DOHH2 (cell line): ENCODE results near the gene MPPED2.

Experiments used
- EZH2phosphoT487 ChIP-seq: fragments of 200-600 bp; sonication (generic); IDR thresholded peaks from 2 replicates; pipeline ENCODE4 v1.6.1; 2017; ENCODE audit warnings: borderline replicate concordance, mild to moderate bottlenecking, antibody characterized with exemption, low read length, moderate library complexity, mixed read lengths
- TF ChIP-seq, protein P1 (sequence below): fragments of 200-600 bp; sonication (generic); IDR thresholded peaks from one replicate; pipeline ENCODE4 v1.5.1; 2014; ENCODE audit warnings: antibody characterized with exemption, mild to moderate bottlenecking, low read depth, low read length; ENCODE audit not compliant: poor library complexity, severe bottlenecking

DNA sequence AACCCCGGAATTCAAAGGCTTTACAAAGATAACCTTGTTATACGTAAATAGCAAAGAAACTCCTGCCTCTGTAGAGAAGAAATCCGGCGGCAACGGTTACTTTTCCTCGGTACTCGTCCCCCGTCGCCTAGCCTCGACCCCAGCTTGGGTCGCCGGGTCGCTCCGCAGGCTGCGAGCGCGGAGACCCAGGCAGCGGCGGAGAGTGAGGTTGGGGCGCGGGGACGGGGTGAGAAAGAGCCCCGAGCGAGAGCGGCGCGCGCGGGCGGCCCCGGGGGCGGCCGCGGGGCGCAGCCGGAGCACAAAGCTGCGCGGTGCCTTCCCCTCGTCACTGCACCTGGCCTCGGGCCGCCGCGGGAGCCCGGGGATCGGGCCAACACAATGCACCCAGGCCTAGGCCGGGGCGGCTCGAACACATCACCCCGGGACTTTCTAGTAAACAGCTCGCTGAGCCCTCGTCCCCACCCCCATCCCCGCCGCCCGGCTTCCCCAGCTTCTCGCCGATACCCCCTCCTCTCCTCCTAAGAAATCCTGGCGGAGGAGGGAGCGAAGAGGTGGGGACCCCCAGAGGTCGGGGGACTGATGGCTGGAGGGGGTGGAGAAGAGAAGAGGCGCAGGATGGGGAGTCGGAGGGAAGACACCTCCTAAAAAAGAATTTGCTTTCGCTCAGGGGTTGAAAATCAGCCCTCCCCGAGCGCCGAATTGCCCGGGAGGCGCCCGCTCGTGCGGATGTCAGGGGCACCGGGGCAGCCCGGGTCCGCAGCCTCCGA lies 845 bp downstream of the MPPED2 start:
- TF ChIP-seq, protein P1, sequence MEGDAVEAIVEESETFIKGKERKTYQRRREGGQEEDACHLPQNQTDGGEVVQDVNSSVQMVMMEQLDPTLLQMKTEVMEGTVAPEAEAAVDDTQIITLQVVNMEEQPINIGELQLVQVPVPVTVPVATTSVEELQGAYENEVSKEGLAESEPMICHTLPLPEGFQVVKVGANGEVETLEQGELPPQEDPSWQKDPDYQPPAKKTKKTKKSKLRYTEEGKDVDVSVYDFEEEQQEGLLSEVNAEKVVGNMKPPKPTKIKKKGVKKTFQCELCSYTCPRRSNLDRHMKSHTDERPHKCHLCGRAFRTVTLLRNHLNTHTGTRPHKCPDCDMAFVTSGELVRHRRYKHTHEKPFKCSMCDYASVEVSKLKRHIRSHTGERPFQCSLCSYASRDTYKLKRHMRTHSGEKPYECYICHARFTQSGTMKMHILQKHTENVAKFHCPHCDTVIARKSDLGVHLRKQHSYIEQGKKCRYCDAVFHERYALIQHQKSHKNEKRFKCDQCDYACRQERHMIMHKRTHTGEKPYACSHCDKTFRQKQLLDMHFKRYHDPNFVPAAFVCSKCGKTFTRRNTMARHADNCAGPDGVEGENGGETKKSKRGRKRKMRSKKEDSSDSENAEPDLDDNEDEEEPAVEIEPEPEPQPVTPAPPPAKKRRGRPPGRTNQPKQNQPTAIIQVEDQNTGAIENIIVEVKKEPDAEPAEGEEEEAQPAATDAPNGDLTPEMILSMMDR: no peak
- TF ChIP-seq EZH2phosphoT487: no peak
